Smooth muscle cell (in vitro differentiated cells): ENCODE data around the gene GPR158. TPM values are rescaled to one million over a fixed set of nuclear protein-coding genes. Genes with fewer than 3 reads are reported as not detected.
"Not testable (repeated sequence)": the region's sequence is repeated elsewhere in the genome, so short reads cannot be mapped to it uniquely, and the experiment has no call there.

Experiments
- DNase-seq: peaks from one replicate; lab custom pipeline; 2025; ENCODE audit not compliant: unreplicated experiment; lab: John Stamatoyannopoulos, UW
- H2AFZ ChIP-seq: fragments of 200-600 bp; sonication (generic); 2 replicates; pipeline ENCODE4 v1.6.0; 2016; ENCODE audit warnings: antibody characterized with exemption, low read depth, mild to moderate bottlenecking
- H3F3A ChIP-seq: fragments of 200-600 bp; sonication (generic); 2 replicates; pipeline ENCODE4 v1.6.0; 2017; ENCODE audit warnings: antibody characterized with exemption, low read depth
- H3K27ac ChIP-seq: fragments of 200-600 bp; sonication (generic); 2 replicates; pipeline ENCODE4 v1.5.1; 2016; ENCODE audit warnings: low read depth, mild to moderate bottlenecking
- H3K27me3 ChIP-seq: fragments of 200-600 bp; sonication (generic); 2 replicates; pipeline ENCODE4 v1.6.1; 2016; ENCODE audit warnings: low read depth, mild to moderate bottlenecking
- H3K36me3 ChIP-seq: fragments of 200-600 bp; sonication (generic); 2 replicates; pipeline ENCODE4 v1.5.1; 2016; ENCODE audit warnings: low read depth
- H3K4me1 ChIP-seq: fragments of 200-600 bp; sonication (generic); 2 replicates; pipeline ENCODE4 v1.5.1; 2016; ENCODE audit warnings: low read depth
- H3K4me2 ChIP-seq: fragments of 200-600 bp; sonication (generic); 2 replicates; pipeline ENCODE4 v1.6.0; 2016; ENCODE audit warnings: mild to moderate bottlenecking
- H3K4me3 ChIP-seq: fragments of 200-600 bp; sonication (generic); 2 replicates; pipeline ENCODE4 v1.5.1; 2016; ENCODE audit warnings: mild to moderate bottlenecking
- H3K79me2 ChIP-seq: fragments of 200-600 bp; sonication (generic); 2 replicates; pipeline ENCODE4 v1.6.0; 2016; ENCODE audit warnings: low read depth, mild to moderate bottlenecking
- H3K9ac ChIP-seq: fragments of 200-600 bp; sonication (generic); 2 replicates; pipeline ENCODE4 v1.6.0; 2016; ENCODE audit warnings: low read depth
- H3K9me3 ChIP-seq: fragments of 200-600 bp; sonication (generic); replicated peaks from 2 replicates; pipeline ENCODE4 v1.5.1; 2016; ENCODE audit warnings: low read depth
- H4K20me1 ChIP-seq: fragments of 200-600 bp; sonication (generic); 2 replicates; pipeline ENCODE4 v1.6.0; 2016; ENCODE audit warnings: low read depth
- CTCF ChIP-seq: fragments of 200-600 bp; sonication (generic); IDR thresholded peaks from 2 replicates; pipeline ENCODE4 v1.5.1; 2017; ENCODE audit warnings: borderline replicate concordance, mild to moderate bottlenecking, antibody characterized with exemption; ENCODE audit not compliant: insufficient read depth, poor library complexity, severe bottlenecking
- WGBS: methylation state at CpG from one replicate; pipeline ENCODE4 v1.1.7; 2016; ENCODE audit warnings: low lambda C conversion rate; 5-methylcytosine and 5-hydroxymethylcytosine counted together
- polyA plus RNA-seq: library from polyadenylated mRNA; unstranded; fragments of >200 nt; fragmentation: Nextera tagmentation; extraction: Ambion mirVana; gene quantifications from 2 replicates; pipeline ENCODE4 v1.2.1, GENCODE V29; 2016
- total RNA-seq: library from RNA; depleted of rRNA; stranded (reverse); fragments of >200 nt; gene quantifications from 2 replicates; pipeline ENCODE4 v1.2.3, GENCODE V29; 2014

The GPR158 gene
- total and polyA plus RNA-seq, 2 experiments from 2014 or later = 1.5 to 5.5 TPM

GRCh38 chr10:25356609-25357008 is 181.8 kb downstream of the GPR158 start:
- no peak for DNase-seq
- H3K4me3 ChIP-seq = no peak overlapping the region
- no peaks in the 10 kb centered on the region for H3K79me2 ChIP-seq
- H3K4me2 ChIP-seq = no peak overlapping the region
- 91% methylated on average over 2 of the region's 2 CpGs for WGBS
- TF ChIP-seq CTCF = no peak
- no peaks in the 10 kb centered on the region for H4K20me1 ChIP-seq
- H3K9ac ChIP-seq = no peak overlapping the region
- no peak overlapping the region for H2AFZ ChIP-seq
- H3K4me1 ChIP-seq = no peaks in the 10 kb centered on the region
- H3K36me3 ChIP-seq = peaks cover 3% of the 10 kb centered on the region
- H3F3A ChIP-seq = no peaks in the 10 kb centered on the region
- H3K27me3 ChIP-seq = no peaks in the 10 kb centered on the region
- H3K27ac ChIP-seq = no peak overlapping the region
- peaks cover 5% of the 10 kb centered on the region for H3K9me3 ChIP-seq

- no peak overlapping the region for H3K27ac ChIP-seq
These were observed 182.5 kb downstream of the GPR158 start for GRCh38 chr10:25357269-25357668.

GRCh38 chr10:25382029-25382810 is 207.4 kb downstream of the GPR158 start:
- no peak for TF ChIP-seq CTCF
- H3K27ac ChIP-seq = no peak overlapping the region
- no peak overlapping the region for H3K9ac ChIP-seq
- H3K4me2 ChIP-seq = no peak overlapping the region
- no peaks in the 10 kb centered on the region for H3K9me3 ChIP-seq
- no peaks in the 10 kb centered on the region for H4K20me1 ChIP-seq
- no peaks in the 10 kb centered on the region for H3F3A ChIP-seq
- H3K4me1 ChIP-seq = peaks cover 2% of the 10 kb centered on the region
- no peak overlapping the region for H3K4me3 ChIP-seq
- no peaks in the 10 kb centered on the region for H3K36me3 ChIP-seq
- no peak overlapping the region for H2AFZ ChIP-seq
- no peaks in the 10 kb centered on the region for H3K79me2 ChIP-seq
- 61% methylated on average over 7 of the region's 7 CpGs for WGBS
- no peaks in the 10 kb centered on the region for H3K27me3 ChIP-seq
- no peak for DNase-seq

More at GRCh38 chr10:25357269-25357668, 182.5 kb downstream of the GPR158 start:
- Histone ChIP-seq H4K20me1 (no peaks in the 10 kb centered on the region), H3K79me2 (no peaks in the 10 kb centered on the region), H3K9ac (no peak overlapping the region), H3K4me2 (no peak overlapping the region), H3K4me1 (no peaks in the 10 kb centered on the region), H3K4me3 (no peak overlapping the region), H3F3A (no peaks in the 10 kb centered on the region), H2AFZ (no peak overlapping the region), H3K27me3 (no peaks in the 10 kb centered on the region), H3K9me3 (peaks cover 7% of the 10 kb centered on the region), H3K36me3 (peaks cover 3% of the 10 kb centered on the region)
- no peak for TF ChIP-seq CTCF
- 87% methylated on average over 3 of the region's 3 CpGs for WGBS
- DNase-seq = no peak

- H3F3A ChIP-seq, H3K36me3 ChIP-seq, H3K4me1 ChIP-seq, H3K9me3 ChIP-seq, H4K20me1 ChIP-seq, H3K27me3 ChIP-seq, H3K79me2 ChIP-seq, H3K4me2 ChIP-seq, DNase-seq, H2AFZ ChIP-seq, H3K27ac ChIP-seq, H3K4me3 ChIP-seq, H3K9ac ChIP-seq: not testable (repeated sequence)
- WGBS = 71% methylated on average over 8 of the region's 8 CpGs
These were observed 208.1 kb downstream of the GPR158 start for GRCh38 chr10:25382901-25383300.
